NB4 (cell line): ENCODE data around the gene PBX3.

ENCODE experiments used
- CTCF ChIP-seq: IDR thresholded peaks from one replicate; pipeline ENCODE4 v1.5.1; 2012; ENCODE audit warnings: low read depth, low read length
- MAX ChIP-seq: IDR thresholded peaks from 2 replicates; pipeline ENCODE4 v1.6.1; 2011; ENCODE audit warnings: low read depth, low read length
- POLR2A ChIP-seq: IDR thresholded peaks from 2 replicates; pipeline ENCODE4 v1.6.1; 2011; ENCODE audit warnings: mild to moderate bottlenecking; ENCODE audit not compliant: insufficient read length; ENCODE audit errors: extremely low read depth

- TF ChIP-seq CTCF = no peak
- no peak for TF ChIP-seq POLR2A
- no peak for TF ChIP-seq MAX
Measured at GRCh38 chr9:125772740-125773139, 25.6 kb downstream of the PBX3 start.
